Daoy (cell line): ENCODE results near the gene L3MBTL4. TPM values are rescaled to one million over a fixed set of nuclear protein-coding genes. Genes with fewer than 3 reads are reported as not detected.
"Not testable (repeated sequence)": the region's sequence is repeated elsewhere in the genome, so short reads cannot be mapped to it uniquely, and the experiment has no call there.

Experiments
- DNase-seq: peaks from one replicate; pipeline ENCODE4 v3.0.0-alpha.2; 2015; ENCODE audit warnings: low read depth
- total RNA-seq: library from RNA; depleted of rRNA; stranded (reverse); fragments of >200 nt; shearing (Covaris generic); gene quantifications from 2 replicates; pipeline ENCODE4 v1.2.3, GENCODE V29; 2014; rRNA removed

The L3MBTL4 gene
- 2.8 and 3.4 TPM in 2 replicates for total RNA-seq

GRCh38 chr18:6414723-6415417 is at the start of gene L3MBTL4:
Gene L3MBTL4, minus strand, starts transcription at chr18:6414911. Its CDS starts 103,286 bp downstream, at chr18:6311625.
- DNase-seq: peak; percentile 49

- no peak for DNase-seq
Observed at GRCh38 chr18:6452194-6452593, 37.5 kb upstream of the L3MBTL4 start.

- no peak for DNase-seq
Observed at GRCh38 chr18:6449213-6449612, 34.5 kb upstream of the L3MBTL4 start.

- DNase-seq: no peak
Observed at GRCh38 chr18:6444466-6445228, 29.9 kb upstream of the L3MBTL4 start.

GRCh38 chr18:6441200-6441599 is 26.5 kb upstream of the L3MBTL4 start:
- no peak for DNase-seq

- no peak for DNase-seq
Observed at GRCh38 chr18:6437937-6438818, 23.5 kb upstream of the L3MBTL4 start.

GRCh38 chr18:6435731-6436130 is 21.0 kb upstream of the L3MBTL4 start:
- no peak for DNase-seq

GRCh38 chr18:6434987-6435709 is 20.4 kb upstream of the L3MBTL4 start:
- peak; percentile 26 for DNase-seq

GRCh38 chr18:6434481-6434880 is 19.8 kb upstream of the L3MBTL4 start:
- DNase-seq: peak; percentile 5

GRCh38 chr18:6431659-6432318 is 17.1 kb upstream of the L3MBTL4 start:
- DNase-seq: no peak

- no peak for DNase-seq
Observed at GRCh38 chr18:6428851-6429395, 14.2 kb upstream of the L3MBTL4 start.

- no peak for DNase-seq
Observed at GRCh38 chr18:6427286-6427685, 12.6 kb upstream of the L3MBTL4 start.

- no peak for DNase-seq
Observed at GRCh38 chr18:6423289-6423688, 8.6 kb upstream of the L3MBTL4 start.

- DNase-seq: peak; percentile 54
Observed at GRCh38 chr18:6414118-6414722, 491 bp downstream of the L3MBTL4 start.

- DNase-seq: no peak
Observed at GRCh38 chr18:6413579-6414117, 1.1 kb downstream of the L3MBTL4 start.

- DNase-seq: no peak
Observed at GRCh38 chr18:6412933-6413472, 1.7 kb downstream of the L3MBTL4 start.

GRCh38 chr18:6411382-6411781 is 3.3 kb downstream of the L3MBTL4 start:
- no peak for DNase-seq

- no peak for DNase-seq
Observed at GRCh38 chr18:6409933-6410332, 4.8 kb downstream of the L3MBTL4 start.

GRCh38 chr18:6408543-6408942 is 6.2 kb downstream of the L3MBTL4 start:
- not testable (repeated sequence) for DNase-seq
